Stimulated activated CD4-positive, alpha-beta T cell treated with anti-CD3 and anti-CD28 coated beads, Interleukin-2, amount 100 ng/mL, for 4 hours (primary cell): ENCODE results near the gene PDPR.
A peak's percentile ranks its signal among the peaks of the same experiment; 100 is the strongest.
"Not testable (repeated sequence)": the region's sequence is repeated elsewhere in the genome, so short reads cannot be mapped to it uniquely, and the experiment has no call there.

Source experiments
- DNase-seq: peaks from one replicate; pipeline ENCODE4 v3.0.0-alpha.2; 2020; ENCODE audit warnings: low read depth

Gene PDPR

GRCh38 chr16:70113982-70114826, at the start of gene PDPR:
PDPR (plus strand) TSS chr16:70114332; CDS start chr16:70120493, 6,161 bp downstream.
- peak; percentile 91 for DNase-seq

- peak; percentile 80 for DNase-seq
These were observed 49.2 kb upstream of the PDPR start for GRCh38 chr16:70064841-70065370.

- not testable (repeated sequence) for DNase-seq
These were observed 48.8 kb upstream of the PDPR start for GRCh38 chr16:70065376-70065745.

- DNase-seq = peak; percentile 92
These were observed 48.1 kb upstream of the PDPR start for GRCh38 chr16:70065746-70066658.

- DNase-seq = not testable (repeated sequence)
These were observed 47.4 kb upstream of the PDPR start for GRCh38 chr16:70066751-70067150.

- not testable (repeated sequence) for DNase-seq
These were observed 35.1 kb upstream of the PDPR start for GRCh38 chr16:70079081-70079480.

- not testable (repeated sequence) for DNase-seq
These were observed 32.9 kb upstream of the PDPR start for GRCh38 chr16:70081219-70081618.

- DNase-seq = not testable (repeated sequence)
These were observed 30.2 kb upstream of the PDPR start for GRCh38 chr16:70083931-70084330.

GRCh38 chr16:70088160-70088559, 26.0 kb upstream of the PDPR start:
- DNase-seq = not testable (repeated sequence)

GRCh38 chr16:70088877-70089276, 25.3 kb upstream of the PDPR start:
- DNase-seq = not testable (repeated sequence)

- DNase-seq = not testable (repeated sequence)
These were observed 24.8 kb upstream of the PDPR start for GRCh38 chr16:70089289-70089688.

- DNase-seq = not testable (repeated sequence)
These were observed 23.0 kb upstream of the PDPR start for GRCh38 chr16:70091104-70091503.

GRCh38 chr16:70094096-70094495, 20.0 kb upstream of the PDPR start:
- not testable (repeated sequence) for DNase-seq

GRCh38 chr16:70109583-70110279, 4.4 kb upstream of the PDPR start:
- DNase-seq = not testable (repeated sequence)

GRCh38 chr16:70112162-70112561, 2.0 kb upstream of the PDPR start:
- DNase-seq = not testable (repeated sequence)

GRCh38 chr16:70113599-70113981, 542 bp upstream of the PDPR start:
- not testable (repeated sequence) for DNase-seq

GRCh38 chr16:70118354-70118753, 4.2 kb downstream of the PDPR start:
- not testable (repeated sequence) for DNase-seq

- DNase-seq = not testable (repeated sequence)
These were observed 4.6 kb downstream of the PDPR start for GRCh38 chr16:70118776-70119175.

GRCh38 chr16:70120398-70120797, 6.3 kb downstream of the PDPR start:
- DNase-seq = not testable (repeated sequence)

GRCh38 chr16:70123822-70124221, 9.7 kb downstream of the PDPR start:
- not testable (repeated sequence) for DNase-seq

- DNase-seq = not testable (repeated sequence)
These were observed 12.1 kb downstream of the PDPR start for GRCh38 chr16:70126226-70126625.

- DNase-seq = not testable (repeated sequence)
These were observed 13.6 kb downstream of the PDPR start for GRCh38 chr16:70127706-70128105.
